HG02981 (cell line): ENCODE measurements around the gene ELOVL5.
"Not testable (repeated sequence)": the region's sequence is repeated elsewhere in the genome, so short reads cannot be mapped to it uniquely, and the experiment has no call there.

Source experiments
- ATAC-seq: cut with Tn5 transposase; IDR thresholded peaks from one replicate; pipeline ENCODE4 v1.9.1; 2021; ENCODE audit warnings: mild to moderate bottlenecking, moderate library complexity; ENCODE audit not compliant: unreplicated experiment

The ELOVL5 gene

DNA sequence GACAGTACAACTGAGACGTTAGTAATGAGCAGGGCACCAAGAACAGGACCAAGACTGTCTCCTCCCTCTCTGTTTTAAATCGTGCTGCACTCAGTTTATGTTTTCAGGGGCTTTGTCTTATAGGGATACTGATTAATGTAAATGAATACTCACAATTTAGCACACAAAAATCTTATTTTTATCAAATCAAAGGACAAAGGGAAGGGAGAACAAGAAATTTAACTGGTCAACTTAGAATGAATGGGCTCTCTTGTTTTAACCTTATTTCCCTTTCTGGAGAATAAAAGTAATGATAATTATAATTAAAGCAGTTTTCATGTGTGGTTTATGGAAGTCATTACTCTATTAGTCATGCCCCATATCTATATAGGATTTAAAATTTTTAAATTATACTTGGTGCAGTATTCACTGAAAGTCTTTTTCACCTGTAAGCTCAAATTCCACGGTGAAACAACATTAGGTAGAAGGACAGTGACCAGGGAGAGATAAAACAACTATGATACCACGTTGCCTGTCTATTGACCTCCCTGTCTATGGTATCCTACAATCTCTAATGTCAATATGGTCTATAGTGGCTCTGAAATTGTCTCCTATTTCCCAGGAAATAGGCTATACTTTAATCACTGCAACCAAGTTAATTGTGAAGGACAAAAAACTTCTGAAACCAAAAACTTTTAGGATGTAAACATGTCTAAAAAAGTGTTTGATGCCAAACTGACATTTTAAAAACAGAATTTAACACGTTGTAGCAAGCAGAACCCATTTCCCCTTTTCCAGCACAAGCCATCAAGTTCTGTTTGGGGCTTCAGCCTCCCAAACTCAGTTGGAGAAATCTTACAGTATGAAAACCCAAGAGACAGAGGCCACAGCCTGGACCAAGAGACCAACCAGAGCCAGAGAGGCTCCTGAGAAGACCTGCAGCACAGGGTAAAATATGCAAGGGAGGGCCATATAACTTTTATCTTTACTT lies 15.0 kb downstream of the ELOVL5 start:
- no peak for ATAC-seq

DNA sequence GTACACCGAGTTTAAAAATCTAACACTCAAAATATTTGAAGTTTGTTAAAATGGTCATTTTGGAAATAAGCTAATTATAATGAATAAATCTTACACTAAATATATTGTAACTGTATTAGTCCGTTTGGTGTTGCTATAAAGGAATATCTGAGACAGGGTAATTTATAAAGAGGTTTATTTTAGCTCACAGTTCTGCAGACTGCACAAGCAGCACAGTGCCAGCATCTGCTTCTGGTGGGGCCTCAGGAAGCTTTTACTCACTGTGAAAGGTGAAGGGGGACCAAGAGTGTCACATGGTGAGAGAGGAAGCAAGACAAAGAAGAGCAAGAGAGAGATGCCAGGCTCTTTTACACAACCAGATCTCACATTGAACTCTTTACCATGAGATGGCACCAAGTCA lies 17.1 kb downstream of the ELOVL5 start:
- no peak for ATAC-seq

DNA sequence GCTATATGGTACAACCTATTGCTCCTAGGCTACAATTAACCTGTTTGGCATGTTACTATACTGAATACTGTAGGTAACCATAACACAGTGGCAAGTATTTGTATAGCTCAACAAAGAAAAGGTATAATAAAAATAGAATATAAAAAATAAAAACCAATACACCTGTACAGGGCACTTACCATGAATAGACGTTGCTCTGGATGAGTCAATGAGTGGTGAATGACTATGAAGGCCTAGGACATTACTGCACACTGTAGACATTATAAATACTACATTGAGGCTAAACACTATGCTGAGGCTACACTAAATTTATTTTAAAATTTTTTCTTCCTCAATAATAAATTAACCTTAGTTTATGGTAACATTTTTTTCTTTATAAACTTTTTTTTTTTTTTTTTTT lies 18.6 kb downstream of the ELOVL5 start:
- ATAC-seq: no peak

DNA sequence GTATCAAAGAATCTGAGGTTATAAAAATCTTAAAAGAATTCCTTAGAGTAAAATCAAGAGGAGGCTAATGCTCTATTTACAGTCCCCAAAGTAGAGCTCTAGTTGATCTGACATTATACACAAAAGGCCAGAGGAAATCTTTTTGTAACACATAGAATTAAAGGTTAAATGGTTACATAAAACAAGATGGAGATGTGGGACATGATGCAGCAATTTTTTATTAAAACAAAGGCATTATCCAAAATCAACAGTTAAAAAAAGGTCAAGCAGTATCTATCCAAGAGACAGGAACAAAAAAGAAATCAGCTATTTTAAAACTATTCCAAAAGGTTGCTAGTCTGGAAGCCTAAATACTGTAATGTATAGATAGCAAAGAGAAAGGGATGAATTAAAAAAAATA lies 20.4 kb downstream of the ELOVL5 start:
- ATAC-seq: no peak

DNA sequence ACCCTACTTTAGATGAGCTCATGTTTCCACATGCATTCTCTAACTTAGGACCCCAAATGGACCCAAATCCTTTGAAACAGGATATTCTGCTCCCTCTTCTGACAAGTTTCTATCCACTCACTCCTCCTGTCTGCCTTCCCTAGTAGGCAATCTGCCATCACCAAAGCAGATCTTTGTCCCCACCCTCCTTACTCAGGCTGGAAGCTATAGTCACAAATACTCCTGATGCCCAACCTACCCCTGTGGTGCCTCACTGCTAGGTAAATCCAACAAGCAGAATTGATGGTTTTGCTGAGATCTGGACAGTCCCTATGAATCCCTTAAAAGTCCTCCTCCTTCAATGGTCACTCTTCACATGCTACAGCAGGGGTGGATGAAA lies 21.7 kb downstream of the ELOVL5 start:
- ATAC-seq: no peak

DNA sequence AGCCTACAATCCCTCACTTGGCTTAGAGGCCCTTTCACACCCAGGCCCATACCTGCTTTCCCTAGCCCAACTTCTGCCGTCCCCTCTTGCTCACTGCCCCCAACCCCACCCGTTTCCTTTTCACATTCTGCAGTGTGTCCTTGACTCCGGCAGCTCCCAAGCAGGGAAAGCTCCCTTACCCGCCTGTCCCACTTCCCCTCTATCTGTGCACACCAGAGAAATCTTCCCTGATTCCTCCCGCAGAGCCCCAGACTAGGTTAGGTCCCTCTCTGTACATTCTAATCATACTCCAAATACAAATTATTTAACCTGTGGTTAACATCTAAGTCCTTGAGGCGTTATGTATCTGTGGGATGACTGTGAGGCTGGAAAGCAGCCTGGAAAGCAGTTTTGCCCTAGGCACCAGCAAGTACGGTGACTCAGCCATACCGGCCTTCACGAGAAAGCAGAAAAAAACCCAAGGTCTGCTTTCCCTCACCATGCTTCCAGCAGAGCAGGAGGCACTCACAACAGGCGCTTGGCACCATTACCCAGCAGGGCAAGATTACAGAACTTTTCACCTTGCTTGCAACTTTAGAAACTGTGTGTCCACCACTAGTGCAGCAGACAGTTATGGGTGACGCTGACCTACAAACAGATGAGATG lies 22.3 kb downstream of the ELOVL5 start:
- ATAC-seq: no peak

DNA sequence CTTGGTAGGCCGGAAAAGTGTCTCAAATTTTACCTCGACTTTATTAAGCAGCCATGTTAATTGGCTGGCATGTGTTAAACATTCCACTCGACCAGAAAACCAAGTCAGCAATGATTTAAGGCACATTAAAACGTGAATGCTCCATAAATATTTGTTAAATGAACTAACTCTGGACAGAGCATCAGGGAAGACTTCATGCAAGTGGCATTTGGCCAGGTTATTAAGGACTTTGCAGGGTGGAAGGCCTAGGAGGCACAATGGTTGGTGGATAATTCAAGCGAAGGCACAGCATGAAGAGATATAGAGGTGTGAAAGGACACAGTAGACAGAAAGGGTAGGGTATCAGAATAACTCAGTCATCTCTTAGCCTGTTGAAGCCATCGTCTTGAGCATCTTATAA lies 23.0 kb downstream of the ELOVL5 start:
- no peak for ATAC-seq

DNA sequence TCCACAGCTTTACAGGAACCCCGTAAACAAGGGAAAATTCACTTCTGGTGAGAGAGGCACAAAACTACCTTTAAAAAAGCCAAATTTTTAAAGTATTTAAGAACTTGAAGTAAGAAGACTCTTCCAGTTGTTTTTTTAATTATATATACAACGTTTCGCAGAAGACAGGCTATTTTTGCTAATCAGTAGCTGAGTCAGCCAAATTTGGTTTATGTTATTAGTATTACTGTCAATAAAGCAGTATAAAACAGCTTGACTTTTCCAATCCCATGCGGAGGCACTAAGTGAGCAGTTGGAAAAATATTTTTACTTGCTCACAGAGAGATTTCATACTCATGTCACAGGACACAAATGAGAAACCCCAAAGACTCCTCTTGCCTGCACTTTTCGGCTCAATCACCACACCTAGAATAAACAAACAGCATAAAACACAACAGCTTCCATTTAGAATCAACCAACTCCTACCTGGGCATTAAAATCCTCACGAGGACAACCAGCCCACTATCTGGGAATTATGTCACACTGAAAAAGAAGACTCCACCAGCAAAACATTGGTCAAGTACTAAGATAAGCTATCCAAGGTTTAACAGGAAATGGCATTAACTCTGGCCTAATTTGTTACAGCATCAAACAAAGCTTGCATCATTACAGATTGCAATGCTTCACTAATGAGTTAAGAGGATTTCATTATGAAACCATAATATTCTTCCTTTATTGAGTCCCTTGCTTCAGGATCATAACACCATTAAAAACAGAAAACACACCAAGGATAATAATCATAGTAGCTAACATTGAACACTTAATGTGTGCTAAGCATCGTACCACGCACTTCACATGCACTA lies 26.3 kb downstream of the ELOVL5 start:
- no peak for ATAC-seq

DNA sequence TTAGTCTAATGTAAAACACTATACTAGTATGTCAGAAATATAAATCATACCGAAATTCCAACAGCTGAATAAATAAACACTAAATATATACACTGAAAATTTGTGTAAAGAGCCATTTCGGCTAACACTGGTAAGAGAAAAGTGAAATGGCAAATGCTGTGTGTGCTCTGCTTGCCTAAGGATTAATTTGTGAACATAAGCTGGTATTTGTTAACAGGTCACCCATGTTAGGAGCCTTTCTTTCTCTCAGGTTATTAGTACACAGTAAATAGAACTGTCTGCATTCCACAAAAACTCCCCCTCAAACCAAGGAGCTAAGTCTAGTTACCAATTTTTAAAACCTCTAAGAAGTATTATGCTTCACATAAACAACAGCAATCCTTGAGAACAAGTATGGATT lies 27.0 kb downstream of the ELOVL5 start:
- no peak for ATAC-seq

DNA sequence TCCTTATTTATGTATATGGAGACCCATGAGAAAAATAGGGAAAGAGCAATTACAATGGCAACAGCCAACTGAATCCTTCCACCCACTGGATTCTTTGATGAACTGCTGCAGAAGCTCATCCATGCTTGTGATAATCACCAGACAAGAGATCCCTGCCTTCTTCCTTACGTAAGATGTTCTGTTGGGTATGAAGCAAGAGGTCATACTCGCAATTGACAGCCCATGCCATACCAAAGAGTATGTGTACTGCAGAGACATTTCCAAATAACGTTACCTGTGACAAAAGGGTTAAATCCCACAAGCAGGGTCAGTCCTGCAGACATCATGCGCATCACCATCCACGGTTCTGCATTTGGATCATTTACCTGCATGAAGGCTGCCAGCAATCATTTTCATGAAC lies 27.8 kb downstream of the ELOVL5 start:
- no peak for ATAC-seq

DNA sequence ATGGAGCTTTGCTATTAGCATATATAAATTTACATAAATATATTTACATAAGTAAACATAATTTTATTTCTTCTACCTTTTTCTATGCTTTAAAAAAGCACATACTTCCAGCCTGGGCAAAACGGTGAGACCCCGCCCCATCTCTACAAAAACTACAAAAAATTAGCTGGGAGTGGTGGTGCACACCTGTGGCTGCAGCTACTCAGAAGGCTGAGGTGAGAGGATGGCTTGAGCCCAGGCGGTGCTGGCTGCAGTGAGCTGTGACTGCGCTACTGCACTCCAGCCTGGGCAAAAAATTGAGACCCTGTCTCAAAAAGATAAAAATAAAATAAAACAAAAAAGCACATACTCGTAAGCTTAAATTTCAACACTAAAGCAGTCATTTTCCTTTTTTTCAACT lies 30.3 kb downstream of the ELOVL5 start:
- no peak for ATAC-seq

DNA sequence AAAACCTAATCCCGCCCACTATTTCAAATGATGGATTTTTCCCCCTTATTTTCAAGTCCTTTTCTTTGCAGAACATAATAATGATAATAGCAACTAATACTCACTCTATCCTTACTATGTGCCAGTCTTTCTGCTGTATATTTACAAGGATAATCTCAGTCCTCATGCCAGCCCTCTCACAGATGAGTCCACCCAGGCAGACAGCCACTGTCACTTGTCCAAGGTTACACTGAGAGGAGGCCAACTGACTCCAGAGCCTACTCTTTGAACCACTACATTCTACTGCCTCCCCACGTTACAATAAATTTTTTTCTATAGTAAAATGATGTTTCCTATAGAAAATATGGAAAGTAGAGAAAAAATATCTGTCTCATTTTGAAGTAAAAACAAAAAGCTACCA lies 30.9 kb downstream of the ELOVL5 start:
- ATAC-seq: no peak

DNA sequence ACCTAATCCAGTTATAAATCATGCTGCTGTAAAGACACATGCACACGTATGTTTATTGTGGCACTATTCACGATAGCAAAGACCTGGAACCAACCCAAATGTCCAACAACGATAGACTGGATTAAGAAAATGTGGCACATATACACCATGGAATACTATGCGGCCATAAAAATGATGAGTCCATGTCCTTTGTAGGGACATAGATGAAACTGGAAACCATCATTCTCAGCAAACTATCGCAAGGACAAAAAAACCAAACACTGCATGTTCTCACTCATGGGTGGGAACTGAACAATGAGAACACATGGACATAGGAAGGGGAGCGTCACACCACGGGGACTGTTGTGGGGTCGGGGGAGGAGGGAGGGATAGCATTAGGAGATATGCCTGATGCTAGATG lies 31.5 kb downstream of the ELOVL5 start:
- ATAC-seq: not testable (repeated sequence)

DNA sequence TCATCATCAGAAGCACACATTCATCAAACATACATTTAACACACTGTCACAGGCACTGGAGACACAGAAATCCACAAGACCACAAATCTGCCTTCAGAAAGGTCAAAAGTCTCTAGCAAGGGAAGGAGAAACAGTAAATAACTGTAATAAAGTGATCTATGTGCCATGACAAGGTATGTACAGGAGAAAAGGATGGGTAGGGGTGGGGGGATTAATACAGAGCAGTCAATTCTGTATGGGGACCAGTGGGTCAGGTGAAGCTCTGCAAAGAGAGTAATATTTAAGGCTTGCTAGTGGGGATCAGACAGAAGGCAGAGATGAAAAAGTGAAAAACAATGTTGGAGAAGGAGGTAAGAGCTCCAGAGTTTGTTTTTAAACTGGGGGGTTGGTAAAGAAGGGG lies 32.6 kb downstream of the ELOVL5 start:
- no peak for ATAC-seq

DNA sequence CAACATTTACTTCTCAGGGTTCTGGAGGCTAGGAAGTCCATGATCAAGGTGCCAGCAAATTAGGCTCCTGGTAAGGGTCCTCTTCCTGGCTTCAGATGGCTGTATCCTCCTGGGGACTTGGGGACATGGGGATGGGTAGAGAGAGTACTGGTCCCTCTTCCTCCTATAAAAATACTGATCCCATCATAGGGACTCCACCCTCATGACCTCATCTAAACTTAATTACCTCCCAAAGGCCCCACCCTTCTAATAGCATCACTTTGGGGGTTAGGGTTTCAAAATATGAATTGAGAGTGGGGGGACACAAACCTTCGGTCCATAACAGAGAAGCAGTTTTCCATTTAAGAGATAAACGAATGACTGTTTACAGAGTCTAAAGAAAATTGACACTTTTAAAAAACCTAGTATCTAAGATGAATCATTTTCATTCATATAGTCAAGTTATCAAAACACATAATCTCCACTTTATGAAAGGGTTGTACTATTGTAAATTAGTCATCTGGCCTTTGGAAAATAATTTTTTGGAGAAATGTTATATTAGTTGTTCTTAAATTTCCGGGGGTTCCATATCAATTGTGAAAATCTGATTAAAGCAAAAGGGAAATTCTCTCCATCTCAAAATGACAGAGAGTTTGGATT lies 33.5 kb downstream of the ELOVL5 start:
- no peak for ATAC-seq

DNA sequence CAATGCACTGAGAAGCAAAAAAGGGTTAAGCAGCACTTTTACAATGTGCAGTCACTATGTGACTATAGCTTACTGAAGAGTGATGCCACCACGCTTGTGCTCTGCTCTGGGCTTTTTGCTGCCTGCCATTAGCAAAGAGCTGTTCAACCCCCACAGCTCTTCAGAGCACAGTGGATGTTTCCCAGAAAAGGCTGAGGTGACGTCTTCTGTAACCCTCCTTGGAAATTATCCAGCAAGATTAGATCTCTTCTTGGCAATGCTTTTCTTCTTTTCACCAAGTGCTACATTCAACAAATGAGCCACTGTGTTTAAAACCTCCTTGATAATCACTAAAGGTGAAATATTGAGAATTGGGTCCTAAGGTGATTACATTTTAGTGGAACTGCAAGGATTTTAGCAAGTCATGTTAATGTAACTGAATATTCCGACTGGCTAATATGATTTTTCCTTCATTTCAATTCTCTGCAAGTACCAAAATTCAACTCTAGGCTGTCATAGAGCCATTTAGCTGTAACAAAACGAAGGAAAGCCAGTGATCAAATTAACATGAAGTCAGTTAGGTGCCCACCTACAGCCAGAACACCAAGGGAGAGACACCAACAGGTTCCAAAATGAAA lies 34.9 kb downstream of the ELOVL5 start:
- no peak for ATAC-seq

DNA sequence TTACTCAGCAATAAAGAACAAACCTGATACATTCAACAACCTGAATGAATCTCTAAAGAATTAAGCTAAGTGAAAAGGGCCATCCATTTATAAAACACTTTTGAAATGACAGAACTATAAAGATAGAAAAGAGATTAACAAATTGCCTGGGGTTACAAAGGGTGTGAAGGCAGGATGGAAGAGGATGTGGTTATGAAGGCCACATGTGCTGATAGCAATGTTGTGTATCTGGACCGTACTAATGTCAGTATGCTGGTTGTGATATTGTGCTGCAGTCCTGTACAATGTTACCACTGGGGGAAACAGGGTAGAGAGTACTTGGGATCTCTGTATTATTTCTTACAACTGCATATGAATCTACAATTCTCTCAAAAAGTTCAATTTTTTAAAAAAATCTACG lies 36.4 kb downstream of the ELOVL5 start:
- ATAC-seq: peak; percentile 42

DNA sequence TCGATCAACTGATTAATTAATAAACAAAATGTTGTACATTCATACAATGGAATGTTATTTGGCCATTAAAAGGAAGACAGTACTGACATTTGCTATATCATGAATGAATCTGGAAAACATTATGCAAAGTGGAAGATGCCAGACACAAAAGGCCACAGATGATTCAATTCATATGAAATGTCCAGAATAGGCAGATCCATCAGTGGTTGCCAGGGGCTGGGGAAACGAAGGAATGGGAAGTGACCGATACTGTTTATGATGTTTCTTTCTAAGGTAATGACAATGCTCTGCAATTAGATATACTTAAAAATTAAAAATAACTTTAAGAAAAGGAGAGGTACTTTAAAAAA lies 37.2 kb downstream of the ELOVL5 start:
- no peak for ATAC-seq

DNA sequence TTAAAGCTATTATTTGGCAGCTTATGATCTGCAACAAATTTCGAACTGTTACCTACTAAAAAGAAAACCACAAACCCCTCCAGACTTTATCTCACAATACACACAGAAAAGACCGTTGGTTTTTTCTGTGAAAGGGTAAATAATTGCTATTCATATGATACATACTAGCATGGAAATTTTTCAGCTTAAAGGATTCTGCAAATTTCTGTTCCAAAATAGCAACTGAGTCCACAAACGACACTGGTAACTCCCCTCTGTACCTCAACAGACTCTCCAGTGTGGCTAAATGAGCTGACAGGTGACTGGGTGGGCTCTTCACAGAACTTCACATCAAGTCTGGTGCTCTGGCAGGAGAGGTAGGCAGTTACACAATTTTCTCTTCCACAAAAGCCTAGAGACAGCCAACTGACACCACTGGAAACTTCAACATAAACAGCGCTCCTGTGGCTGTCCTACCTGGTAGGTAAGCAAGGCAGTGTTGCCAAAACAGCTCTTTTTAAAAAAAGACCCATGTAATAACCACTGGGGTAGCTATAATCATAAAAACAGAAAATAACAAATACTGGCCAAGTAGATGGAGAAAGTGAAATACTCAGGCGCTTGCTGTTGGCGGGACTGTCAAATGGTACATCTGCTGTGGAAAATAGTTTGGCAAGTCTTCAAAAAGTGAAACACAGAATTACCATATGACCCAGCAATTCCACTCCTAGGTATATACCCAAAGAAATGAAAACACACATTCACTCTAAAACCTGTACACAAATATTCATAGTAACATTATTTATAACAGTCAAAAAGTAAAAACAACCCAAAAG lies 37.8 kb downstream of the ELOVL5 start:
- ATAC-seq: no peak

DNA sequence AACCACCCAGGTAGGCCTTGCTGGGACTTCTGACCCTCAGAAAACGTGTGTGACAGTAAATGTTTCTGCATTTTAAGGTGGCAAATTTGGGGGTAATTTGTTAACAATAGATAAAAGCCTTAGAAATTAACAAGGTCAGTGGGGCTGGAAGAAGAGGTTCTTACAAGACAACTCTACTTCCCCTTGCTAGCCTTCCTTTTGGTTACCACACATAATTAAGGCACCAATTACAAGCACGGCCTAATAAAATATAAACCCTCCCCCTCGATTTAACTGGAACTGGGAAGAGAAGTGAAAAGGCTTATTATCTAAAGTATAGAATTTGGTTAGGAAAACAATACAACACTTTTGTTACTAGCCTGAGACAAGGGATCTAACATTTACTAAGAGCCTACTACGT lies 38.8 kb downstream of the ELOVL5 start:
- ATAC-seq: no peak
